SH-SY5Y (cell line): Measurements from ENCODE around the gene SGMS1.

Source experiments
- GATA2 ChIP-seq: IDR thresholded peaks from 2 replicates; pipeline ENCODE4 v1.6.1; 2011; ENCODE audit warnings: mild to moderate bottlenecking, low read depth, low read length
- GATA3 ChIP-seq: IDR thresholded peaks from 2 replicates; pipeline ENCODE4 v1.6.1; 2011; ENCODE audit warnings: low read depth, mild to moderate bottlenecking, low read length, moderate library complexity

SGMS1 gene

DNA sequence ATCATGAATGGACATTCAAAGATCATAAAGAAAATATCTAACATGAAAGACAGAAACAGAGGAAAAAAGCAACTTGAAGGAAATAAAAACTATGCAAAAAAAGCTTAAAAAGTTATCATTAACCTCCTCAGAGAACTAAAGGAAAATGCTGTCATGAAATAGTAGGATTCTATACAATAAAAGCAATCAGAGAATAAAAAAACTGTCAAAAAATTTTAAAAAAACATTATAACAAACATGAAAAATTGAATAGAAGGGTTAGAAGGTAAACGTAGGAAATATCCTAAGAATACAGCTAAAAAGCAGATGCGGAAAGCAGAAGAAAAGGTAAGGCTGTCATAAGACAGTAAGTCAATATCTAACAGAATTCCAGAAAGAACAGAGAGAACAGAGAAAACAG lies 44.8 kb downstream of the SGMS1 start:
- TF ChIP-seq GATA3 (no peak), GATA2 (no peak)

DNA sequence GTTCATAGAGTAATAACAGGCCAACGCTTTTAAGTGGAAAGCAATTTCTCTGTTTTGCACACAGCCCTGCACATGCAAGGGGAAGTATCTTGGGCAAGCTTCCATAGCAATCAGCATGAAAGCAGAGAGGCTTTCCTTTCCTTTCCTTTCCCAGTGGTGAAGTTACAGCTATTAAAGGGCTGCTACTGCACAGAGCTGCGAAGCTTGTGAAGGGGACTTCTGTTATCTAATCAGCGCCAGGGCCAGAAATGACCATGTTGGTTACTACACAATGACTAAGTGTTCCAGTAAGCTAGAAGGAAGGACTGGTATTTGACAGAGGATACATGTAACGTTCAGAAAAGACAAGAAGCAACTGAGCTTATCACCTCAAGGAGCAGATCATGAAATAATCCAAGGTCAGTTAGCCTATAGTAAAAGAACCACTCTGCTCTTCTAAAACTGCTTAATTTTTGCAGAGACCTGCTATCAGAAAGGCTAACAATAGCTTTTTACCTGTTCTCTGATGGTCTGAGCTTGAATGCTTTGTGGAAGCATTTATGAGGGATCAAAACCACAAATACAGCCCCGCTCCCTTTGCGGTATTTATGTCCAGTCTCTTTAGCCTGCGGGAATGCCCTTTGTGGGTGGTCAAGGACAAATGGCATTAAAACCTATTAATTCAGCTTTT lies 45.9 kb downstream of the SGMS1 start:
- TF ChIP-seq GATA3: no peak
- TF ChIP-seq GATA2: no peak

DNA sequence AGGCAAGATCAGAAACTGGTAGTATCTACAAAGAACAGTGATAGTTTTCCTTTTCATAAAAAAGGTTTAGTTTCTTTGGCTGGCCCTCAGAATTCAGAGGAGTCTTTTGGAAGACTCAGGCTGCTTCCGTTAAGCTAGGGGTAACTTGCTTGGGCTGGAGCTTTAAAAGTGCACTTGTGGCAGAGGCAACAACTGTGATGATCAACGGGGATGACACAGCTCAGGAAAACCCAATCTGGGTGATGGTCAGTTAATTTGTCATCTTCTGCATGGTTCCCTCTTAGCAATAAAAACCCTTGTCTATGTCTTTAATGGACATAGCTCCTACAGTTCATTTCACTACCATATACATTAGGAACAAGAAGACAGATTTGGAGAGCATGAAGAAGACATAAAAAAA lies 46.7 kb downstream of the SGMS1 start:
- TF ChIP-seq GATA3 (no peak), GATA2 (no peak)

DNA sequence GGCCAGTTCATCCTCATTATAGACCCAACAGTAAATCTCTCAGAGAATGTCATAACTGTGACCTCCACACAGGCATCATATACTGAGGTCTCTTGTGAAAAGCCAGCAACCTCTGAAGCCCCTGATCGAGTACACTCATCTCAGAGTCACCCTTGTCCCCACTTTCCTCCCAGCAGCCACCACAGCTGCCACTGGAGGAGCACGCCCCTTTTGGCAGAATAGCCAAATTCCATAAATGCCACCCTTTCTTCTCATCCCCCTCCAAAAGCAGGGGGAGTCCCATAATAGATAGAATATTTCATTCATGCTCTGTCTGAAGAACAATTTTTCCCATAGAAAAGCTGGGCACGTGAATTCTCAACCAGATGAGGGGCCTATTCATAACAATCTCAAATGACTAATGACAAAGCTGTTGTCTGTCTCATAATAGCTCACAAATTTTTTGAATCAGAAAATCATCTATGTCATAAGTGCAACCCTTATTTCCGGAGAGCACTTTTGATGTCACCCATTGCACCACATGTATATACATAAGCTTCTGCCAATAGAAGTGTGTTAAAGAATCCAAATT lies 47.4 kb downstream of the SGMS1 start:
- TF ChIP-seq GATA2 (no peak), GATA3 (no peak)

DNA sequence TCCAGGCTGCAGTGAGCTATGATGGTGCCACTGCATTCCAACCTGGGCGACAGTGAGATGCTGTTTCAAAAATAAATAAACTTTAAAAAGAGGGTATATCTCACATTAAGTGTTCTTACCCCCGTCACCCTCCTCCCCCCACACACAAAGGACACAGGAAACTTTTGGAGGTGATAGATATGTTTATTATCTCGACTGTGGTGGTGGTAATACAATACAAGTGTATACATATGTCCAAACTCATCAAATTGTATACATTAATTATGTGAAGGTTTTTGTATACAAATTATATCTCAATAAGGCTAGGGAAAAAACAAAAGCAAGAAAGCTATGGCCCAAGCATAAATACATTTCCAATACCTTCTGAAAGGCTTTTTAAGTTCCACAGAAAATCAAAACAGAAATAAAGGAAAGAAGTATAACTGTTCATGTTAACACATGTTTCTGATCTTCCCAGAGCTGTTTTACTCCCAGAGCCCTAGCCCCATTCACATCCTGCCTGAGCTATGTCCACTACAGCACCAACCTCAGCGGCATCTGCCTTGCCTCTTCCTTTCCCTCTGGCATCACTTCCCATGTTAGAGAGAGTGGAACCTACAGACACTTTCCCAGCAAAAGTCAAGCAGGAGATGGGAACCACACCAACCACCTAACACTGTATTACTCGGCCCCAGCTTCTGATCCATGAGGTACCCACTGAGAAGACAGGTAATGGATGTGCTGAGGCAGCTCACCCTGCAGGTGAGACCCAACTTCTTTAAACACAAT lies 48.1 kb downstream of the SGMS1 start:
- TF ChIP-seq GATA3: no peak
- TF ChIP-seq GATA2: no peak

DNA sequence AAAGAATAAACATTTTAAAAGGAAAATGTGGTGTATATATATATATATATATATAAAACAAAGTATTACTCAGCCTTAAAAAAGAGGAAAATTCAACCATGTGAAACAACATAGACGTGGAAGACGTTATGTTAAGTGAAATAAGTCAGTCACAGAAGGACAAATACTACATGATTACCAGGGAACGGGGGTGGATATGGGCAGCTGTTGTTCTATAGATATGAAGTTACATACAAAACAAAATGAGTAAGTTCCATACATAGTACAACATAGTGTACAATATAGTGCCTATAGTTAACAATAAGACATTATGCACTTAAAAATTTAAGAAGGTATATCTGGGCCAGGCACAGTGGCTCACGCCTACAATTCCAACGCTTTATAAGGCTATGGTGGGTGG lies 48.8 kb downstream of the SGMS1 start:
- no peak for TF ChIP-seq GATA3
- TF ChIP-seq GATA2: no peak

DNA sequence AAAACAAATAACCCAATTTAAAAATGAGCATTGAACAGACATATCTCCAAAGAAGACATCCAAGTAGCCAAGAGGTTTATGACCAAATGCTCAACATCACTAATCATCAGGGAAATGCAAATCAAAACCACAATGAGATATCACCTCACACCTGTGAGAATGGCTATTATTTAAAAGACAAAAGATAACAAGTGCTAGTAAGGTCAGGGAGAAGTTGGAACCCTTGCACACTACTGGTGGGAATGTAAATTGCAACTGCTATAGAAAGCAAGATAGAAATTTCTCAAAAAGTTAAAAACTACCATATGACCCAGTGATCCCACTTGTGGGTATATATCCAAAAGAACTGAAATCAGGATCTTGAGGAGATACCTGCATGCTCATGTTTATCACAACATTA lies 49.5 kb downstream of the SGMS1 start:
- TF ChIP-seq GATA3: no peak
- no peak for TF ChIP-seq GATA2

DNA sequence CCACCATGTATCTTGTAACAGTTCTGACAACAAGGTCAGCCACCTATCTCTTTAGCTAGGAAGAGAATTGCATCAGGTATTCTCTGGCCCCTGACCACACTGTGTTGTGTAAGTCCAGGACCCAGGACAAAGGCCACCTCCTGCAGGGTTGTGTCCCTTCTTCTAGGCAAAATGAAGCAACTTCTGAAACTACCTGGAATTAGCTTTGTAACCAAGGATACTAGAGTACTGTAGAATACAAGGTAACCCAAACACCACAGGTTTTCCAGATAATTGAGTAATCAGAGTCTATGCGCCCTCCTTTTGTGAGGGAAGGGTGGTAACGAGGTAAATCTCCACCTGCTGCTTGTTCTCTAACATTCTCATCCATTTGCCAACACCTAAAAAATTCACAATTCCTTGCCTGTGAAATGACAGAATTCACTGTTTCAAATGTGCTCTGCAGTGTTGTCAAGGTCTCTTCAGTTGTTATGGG lies 51.7 kb downstream of the SGMS1 start:
- TF ChIP-seq GATA2: no peak
- TF ChIP-seq GATA3: no peak

DNA sequence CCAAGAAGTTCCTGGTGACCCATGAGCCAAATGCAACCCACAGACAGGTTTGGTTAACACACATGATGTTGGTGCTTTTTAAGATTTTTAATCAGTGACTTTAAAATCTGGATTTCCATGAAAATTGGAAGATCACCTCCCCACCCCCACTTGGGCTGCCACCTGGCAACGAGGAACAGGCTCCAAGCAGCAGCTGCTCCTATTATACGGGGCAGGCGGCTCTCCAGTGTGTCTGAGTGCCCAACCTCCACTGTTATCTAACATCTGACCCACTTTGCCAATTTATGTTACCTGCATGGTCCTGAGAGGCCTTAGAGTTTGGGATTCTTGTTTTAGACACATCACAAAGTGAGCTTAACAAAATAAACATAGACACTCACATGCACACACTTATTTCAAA lies 56.4 kb downstream of the SGMS1 start:
- no peak for TF ChIP-seq GATA3
- peak; percentile 54 for TF ChIP-seq GATA2

DNA sequence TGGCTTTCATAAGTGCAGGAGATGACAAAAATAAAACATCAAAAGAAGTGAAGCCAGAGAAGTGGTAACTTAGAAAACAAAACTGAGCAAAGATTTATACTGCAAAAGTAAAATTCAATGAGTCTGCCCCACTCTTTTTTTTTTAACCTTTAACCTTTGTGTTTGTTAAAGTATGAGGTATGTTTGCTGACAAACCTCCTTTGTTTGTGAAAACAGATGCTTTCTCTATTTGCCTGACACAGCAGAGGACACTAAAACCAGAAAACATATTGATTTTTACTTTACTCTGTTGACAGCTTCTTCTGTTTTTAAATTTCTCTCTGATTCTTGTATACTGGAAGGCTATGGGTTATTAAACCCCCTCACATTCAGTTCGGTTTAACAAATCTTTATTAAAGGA lies 57.6 kb downstream of the SGMS1 start:
- TF ChIP-seq GATA3: no peak

DNA sequence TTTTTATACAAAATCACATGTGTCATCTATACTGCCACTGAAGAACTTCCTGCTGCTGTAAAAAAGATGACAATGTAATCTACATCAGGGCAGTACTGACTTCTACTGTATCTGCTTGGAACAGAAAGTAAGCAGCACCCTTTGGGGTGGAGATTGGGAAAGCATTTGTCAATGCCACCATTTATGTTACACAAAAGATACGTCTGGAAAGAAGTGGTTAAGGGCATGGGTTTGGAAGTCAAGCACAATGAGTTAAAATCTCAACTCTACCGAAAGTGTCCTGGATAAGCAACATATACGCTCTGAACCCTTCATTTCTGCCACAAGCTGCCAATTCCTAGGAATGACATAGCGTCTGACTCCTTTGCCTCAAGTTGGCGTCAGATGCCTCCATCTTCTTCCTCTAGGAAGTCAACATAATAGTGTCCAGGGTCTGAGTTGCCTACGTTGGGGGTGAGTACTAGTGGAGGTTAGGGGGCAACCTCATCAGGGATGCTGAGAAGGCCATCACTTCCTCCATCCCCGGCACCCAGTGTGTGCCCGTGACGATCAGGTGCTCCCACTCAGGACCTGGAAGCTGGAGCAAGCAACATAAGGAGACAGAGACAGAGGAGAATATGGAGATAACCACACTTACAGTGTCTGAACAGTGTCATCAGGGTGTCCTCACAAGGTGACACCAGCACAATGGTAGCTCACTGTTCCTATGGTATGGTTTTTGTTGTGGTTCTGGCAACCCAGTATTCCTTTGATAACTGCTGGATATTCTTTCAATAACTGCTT lies 58.3 kb downstream of the SGMS1 start:
- no peak for TF ChIP-seq GATA3
- no peak for TF ChIP-seq GATA2

DNA sequence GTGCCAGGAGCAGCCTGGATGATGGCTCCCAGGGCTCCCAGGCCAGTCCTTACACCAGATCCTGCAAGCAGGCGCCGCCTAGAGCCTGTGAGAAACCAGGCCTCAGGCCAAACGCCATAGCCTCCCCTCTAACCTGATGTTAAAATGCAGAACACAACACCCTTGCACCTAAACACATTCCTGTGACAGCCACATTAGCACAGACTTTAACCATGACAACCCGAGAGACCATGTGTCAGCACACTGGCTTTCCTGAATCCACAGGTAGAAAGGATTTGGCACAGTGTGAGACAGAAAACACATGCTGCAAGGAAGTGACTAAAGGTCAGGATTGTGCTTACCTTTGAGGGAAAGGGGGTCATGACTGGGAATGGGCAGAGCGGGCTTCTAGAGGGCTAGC lies 59.9 kb downstream of the SGMS1 start:
- TF ChIP-seq GATA2 (no peak), GATA3 (no peak)

DNA sequence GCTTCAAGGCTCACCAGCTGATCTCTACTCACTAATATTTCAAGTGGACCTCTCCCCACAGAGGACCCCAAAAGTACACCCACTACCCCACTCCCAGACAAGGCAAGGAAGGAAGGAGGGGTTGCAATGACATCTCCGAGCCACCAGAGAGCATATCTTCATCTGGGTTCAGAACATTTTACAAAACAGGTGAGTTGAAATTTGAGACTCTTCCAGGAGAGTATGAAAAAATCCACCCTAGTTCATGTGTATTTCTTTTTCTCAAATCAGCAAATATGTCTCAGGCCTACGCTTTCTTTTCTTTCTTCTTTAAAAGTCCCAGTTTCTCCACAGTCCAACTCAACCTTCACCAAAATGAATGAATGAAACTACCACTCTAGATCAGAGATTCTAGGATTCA lies 61.9 kb downstream of the SGMS1 start:
- no peak for TF ChIP-seq GATA2
- TF ChIP-seq GATA3: no peak

DNA sequence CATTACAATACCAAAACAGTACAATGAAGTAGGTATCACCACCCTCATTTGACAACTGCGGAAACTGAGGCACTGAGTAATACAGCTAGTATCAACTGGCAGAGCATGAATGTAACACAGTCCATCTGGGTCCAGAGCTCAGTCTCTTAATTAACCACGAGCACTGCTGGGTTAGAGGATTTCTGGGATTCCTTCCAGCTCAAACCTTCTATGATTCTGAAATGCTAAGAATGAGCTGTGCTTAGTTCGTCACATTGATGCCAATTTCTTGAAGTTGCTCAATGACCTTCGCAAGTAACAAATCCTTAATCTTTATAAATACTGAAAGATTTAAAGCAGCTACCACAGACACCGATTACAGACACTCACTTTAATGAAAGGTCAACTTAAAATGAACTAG lies 62.5 kb downstream of the SGMS1 start:
- TF ChIP-seq GATA3 (no peak), GATA2 (no peak)
